ENCODE data around the gene BIK. TPM values are rescaled to one million over a fixed set of nuclear protein-coding genes. Genes with fewer than 3 reads are reported as not detected.

The BIK gene
- total RNA-seq, 1 experiment from 2014 or later = 2.0 TPM

- Histone ChIP-seq H3K4me1 (ENCODE audit: insufficient read depth, low read length, poor library complexity, severe bottlenecking) (no peaks in the 10 kb centered on the region), H3K9me3 (ENCODE audit: low read depth, low read length, poor library complexity, severe bottlenecking) (no peaks in the 10 kb centered on the region), H3K27me3 (replicated peaks; ENCODE audit: insufficient read depth, low read depth, low read length, poor library complexity) (no peaks in the 10 kb centered on the region), H3K27ac (ENCODE audit: low read depth, low read length, poor library complexity, severe bottlenecking) (no peak overlapping the region), H3K36me3 (ENCODE audit: insufficient read depth, low read length, poor library complexity, severe bottlenecking) (peaks cover 22% of the 10 kb centered on the region), H3K4me3 (ENCODE audit: low read depth, low read length, poor library complexity, severe bottlenecking) (no peak overlapping the region)
- DNase-seq (ENCODE audit: low spot score) = no peak
- TF ChIP-seq EZH2 (IDR thresholded peaks at IDR 0.05; ENCODE audit: borderline replicate concordance, low read depth, low read length, poor library complexity, severe bottlenecking) (no peak), CTCF (conservative IDR thresholded peaks at IDR 0.05; ENCODE audit: low read depth, low read length) (no peak)
- ChIA-PET CTCF (no interaction called here), POLR2A (ENCODE audit: low non-redundant PET) (no interaction called here)
- no TSS peak for BruUV-seq (replicated peaks)
- intact Hi-C loops (cut with micrococcal nuclease; ENCODE audit: unreplicated experiment) = no loop called here
Measured at GRCh38 chr22:43164636-43165035, 54.1 kb downstream of the BIK start.

- CTCF ChIA-PET = no interaction called here
- no peak for TF ChIP-seq CTCF (conservative IDR thresholded peaks at IDR 0.05; ENCODE audit: low read depth, low read length)
- TF ChIP-seq EZH2 (IDR thresholded peaks at IDR 0.05; ENCODE audit: borderline replicate concordance, low read depth, low read length, poor library complexity, severe bottlenecking) = no peak
- POLR2A ChIA-PET (ENCODE audit: low non-redundant PET) = no interaction called here
- Histone ChIP-seq H3K27ac (ENCODE audit: low read depth, low read length, poor library complexity, severe bottlenecking) (no peak overlapping the region), H3K36me3 (ENCODE audit: insufficient read depth, low read length, poor library complexity, severe bottlenecking) (peaks cover 36% of the 10 kb centered on the region), H3K9me3 (ENCODE audit: low read depth, low read length, poor library complexity, severe bottlenecking) (no peaks in the 10 kb centered on the region), H3K27me3 (replicated peaks; ENCODE audit: insufficient read depth, low read depth, low read length, poor library complexity) (no peaks in the 10 kb centered on the region), H3K4me3 (ENCODE audit: low read depth, low read length, poor library complexity, severe bottlenecking) (no peak overlapping the region), H3K4me1 (ENCODE audit: insufficient read depth, low read length, poor library complexity, severe bottlenecking) (no peaks in the 10 kb centered on the region)
- intact Hi-C loops (cut with micrococcal nuclease; ENCODE audit: unreplicated experiment) = no loop called here
- BruUV-seq (replicated peaks) = no TSS peak
- no peak for DNase-seq (ENCODE audit: low spot score)
Measured at GRCh38 chr22:43166132-43166930, 55.8 kb downstream of the BIK start.

- intact Hi-C loops (cut with micrococcal nuclease; ENCODE audit: unreplicated experiment) = no loop called here
- Histone ChIP-seq H3K4me1 (ENCODE audit: insufficient read depth, low read length, poor library complexity, severe bottlenecking) (no peaks in the 10 kb centered on the region), H3K9me3 (ENCODE audit: low read depth, low read length, poor library complexity, severe bottlenecking) (no peaks in the 10 kb centered on the region), H3K27ac (ENCODE audit: low read depth, low read length, poor library complexity, severe bottlenecking) (no peak overlapping the region), H3K36me3 (ENCODE audit: insufficient read depth, low read length, poor library complexity, severe bottlenecking) (peaks cover 44% of the 10 kb centered on the region), H3K27me3 (replicated peaks; ENCODE audit: insufficient read depth, low read depth, low read length, poor library complexity) (no peaks in the 10 kb centered on the region), H3K4me3 (ENCODE audit: low read depth, low read length, poor library complexity, severe bottlenecking) (no peak overlapping the region)
- BruUV-seq (replicated peaks) = TSS peak; percentile 78
- ChIA-PET CTCF (no interaction called here), POLR2A (ENCODE audit: low non-redundant PET) (no interaction called here)
- TF ChIP-seq CTCF (conservative IDR thresholded peaks at IDR 0.05; ENCODE audit: low read depth, low read length) (no peak), EZH2 (IDR thresholded peaks at IDR 0.05; ENCODE audit: borderline replicate concordance, low read depth, low read length, poor library complexity, severe bottlenecking) (no peak)
- no peak for DNase-seq (ENCODE audit: low spot score)
Measured at GRCh38 chr22:43167001-43167589, 56.5 kb downstream of the BIK start.
